Mesendoderm (in vitro differentiated cells): Measurements from ENCODE around the gene PPP4R3B.
"Not testable (repeated sequence)": the region's sequence is repeated elsewhere in the genome, so short reads cannot be mapped to it uniquely, and the experiment has no call there.

ENCODE experiments used
- DNase-seq: peaks from one replicate; pipeline ENCODE4 v3.0.0; 2013
- H2AK5ac ChIP-seq: 2 replicates; pipeline ENCODE4 v1.6.1; 2013; ENCODE audit warnings: low read length, inconsistent platforms
- H2BK120ac ChIP-seq: 2 replicates; pipeline ENCODE4 v1.6.1; 2013; ENCODE audit warnings: low read depth, mild to moderate bottlenecking, low read length, moderate library complexity, mixed read lengths
- H2BK15ac ChIP-seq: replicated peaks from 2 replicates; pipeline ENCODE4 v1.6.1; 2013; ENCODE audit warnings: low read depth, mild to moderate bottlenecking, moderate library complexity
- H2BK5ac ChIP-seq: 2 replicates; pipeline ENCODE4 v1.6.1; 2013; ENCODE audit warnings: low read length, inconsistent platforms
- H3K18ac ChIP-seq: 2 replicates; pipeline ENCODE4 v1.6.1; 2013; ENCODE audit warnings: mild to moderate bottlenecking, low read length, mixed read lengths
- H3K23ac ChIP-seq: one replicate; pipeline ENCODE4 v1.6.1; 2013; ENCODE audit warnings: low read length
- H3K27ac ChIP-seq: 2 replicates; pipeline ENCODE4 v1.5.1; 2013; ENCODE audit warnings: low read depth, mild to moderate bottlenecking, inconsistent platforms, low read length, moderate library complexity
- H3K27me3 ChIP-seq: 2 replicates; pipeline ENCODE4 v1.6.1; 2013; ENCODE audit warnings: low read length, control low read depth, mild to moderate bottlenecking, inconsistent platforms; ENCODE audit not compliant: insufficient read depth, poor library complexity
- H3K36me3 ChIP-seq: 2 replicates; pipeline ENCODE4 v1.6.1; 2013; ENCODE audit warnings: low read length, inconsistent platforms; ENCODE audit not compliant: control insufficient read depth, insufficient read depth
- H3K4ac ChIP-seq: one replicate; pipeline ENCODE4 v1.6.1; 2013; ENCODE audit warnings: low read depth, mild to moderate bottlenecking, low read length, moderate library complexity
- H3K4me1 ChIP-seq: 2 replicates; pipeline ENCODE4 v1.6.1; 2013; ENCODE audit warnings: low read depth, low read length, inconsistent platforms; ENCODE audit not compliant: control insufficient read depth
- H3K4me2 ChIP-seq: 2 replicates; pipeline ENCODE4 v1.6.1; 2013; ENCODE audit warnings: low read length
- H3K4me3 ChIP-seq: 2 replicates; pipeline ENCODE4 v1.5.1; 2013; ENCODE audit warnings: mild to moderate bottlenecking, low read length
- H3K56ac ChIP-seq: one replicate; pipeline ENCODE4 v1.6.1; 2013; ENCODE audit warnings: low read length
- H3K79me1 ChIP-seq: 2 replicates; pipeline ENCODE4 v1.6.1; 2013; ENCODE audit warnings: low read length, inconsistent platforms
- H3K79me2 ChIP-seq: 2 replicates; pipeline ENCODE4 v1.6.1; 2013; ENCODE audit warnings: mild to moderate bottlenecking, low read length; ENCODE audit not compliant: control insufficient read depth, insufficient read depth
- H3K9ac ChIP-seq: 2 replicates; pipeline ENCODE4 v1.6.1; 2013; ENCODE audit warnings: low read length, inconsistent platforms
- H4K5ac ChIP-seq: one replicate; pipeline ENCODE4 v1.6.1; 2013; ENCODE audit warnings: low read length
- H4K8ac ChIP-seq: one replicate; pipeline ENCODE4 v1.6.1; 2013; ENCODE audit warnings: low read depth, mild to moderate bottlenecking, control low read depth, low read length, moderate library complexity
- WGBS: extraction: QIAGEN DNeasy Blood & Tissue Kit; methylation state at CpG from one replicate; pipeline ENCODE4 v1.1.7; 2013; ENCODE audit warnings: low lambda C conversion rate, missing lambda C conversion rate; ENCODE audit not compliant: insufficient coverage; ENCODE audit errors: extremely low coverage; 5-methylcytosine and 5-hydroxymethylcytosine counted together

Gene PPP4R3B

DNA sequence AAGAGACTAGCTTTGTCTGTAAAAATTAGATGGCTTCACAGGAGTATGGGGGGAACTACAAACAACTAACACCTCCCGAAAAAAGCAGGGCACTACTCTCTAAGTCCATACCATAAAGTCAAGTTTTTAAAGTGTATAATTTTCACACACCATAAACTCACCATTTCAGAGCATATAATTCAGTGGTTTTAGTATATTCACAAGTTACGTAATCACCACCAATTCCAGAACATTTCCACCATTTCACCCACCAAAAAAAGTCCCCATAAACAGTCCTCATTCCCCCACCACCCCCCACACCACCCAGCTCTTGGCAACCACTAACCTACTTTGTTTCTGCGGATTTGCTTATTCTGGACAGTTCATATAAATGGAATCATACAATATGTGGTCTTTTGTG lies 64.1 kb downstream of the PPP4R3B start:
- no peaks in the 10 kb centered on the region for H3K79me1 ChIP-seq
- H3K4me1 ChIP-seq = no peaks in the 10 kb centered on the region
- H3K27ac ChIP-seq = no peak overlapping the region
- H3K27me3 ChIP-seq = no peaks in the 10 kb centered on the region
- H2BK120ac ChIP-seq = no peak overlapping the region
- H3K18ac ChIP-seq = no peak overlapping the region
- no peak overlapping the region for H2BK15ac ChIP-seq
- no CpG with 5 or more reads among the region's 3 CpGs for WGBS
- no peak overlapping the region for H4K8ac ChIP-seq
- no peak overlapping the region for H3K4ac ChIP-seq
- DNase-seq = no peak
- H3K56ac ChIP-seq = no peak overlapping the region
- H3K79me2 ChIP-seq = no peaks in the 10 kb centered on the region
- H2AK5ac ChIP-seq = no peak overlapping the region
- no peaks in the 10 kb centered on the region for H3K36me3 ChIP-seq
- H2BK5ac ChIP-seq = no peak overlapping the region
- no peak overlapping the region for H4K5ac ChIP-seq
- no peak overlapping the region for H3K4me3 ChIP-seq
- no peak overlapping the region for H3K4me2 ChIP-seq
- no peak overlapping the region for H3K9ac ChIP-seq
- no peak overlapping the region for H3K23ac ChIP-seq

- no peak overlapping the region for H2AK5ac ChIP-seq
- no peak overlapping the region for H3K27ac ChIP-seq
- H4K5ac ChIP-seq = no peak overlapping the region
- H3K18ac ChIP-seq = no peak overlapping the region
- H3K56ac ChIP-seq = no peak overlapping the region
- whole genome bisulfite sequencing = no CpG with 5 or more reads among the region's 4 CpGs
- no peak for DNase-seq
- H3K4ac ChIP-seq = no peak overlapping the region
- no peaks in the 10 kb centered on the region for H3K79me2 ChIP-seq
- no peak overlapping the region for H2BK15ac ChIP-seq
- H3K36me3 ChIP-seq = no peaks in the 10 kb centered on the region
- no peak overlapping the region for H4K8ac ChIP-seq
- no peaks in the 10 kb centered on the region for H3K27me3 ChIP-seq
- no peaks in the 10 kb centered on the region for H3K4me1 ChIP-seq
- H3K4me3 ChIP-seq = no peak overlapping the region
- H2BK5ac ChIP-seq = no peak overlapping the region
- H3K79me1 ChIP-seq = no peaks in the 10 kb centered on the region
- H3K9ac ChIP-seq = no peak overlapping the region
- H2BK120ac ChIP-seq = no peak overlapping the region
- no peak overlapping the region for H3K4me2 ChIP-seq
- H3K23ac ChIP-seq = no peak overlapping the region
These were observed 66.9 kb downstream of the PPP4R3B start for GRCh38 chr2:55550368-55551102.

- H2AK5ac ChIP-seq, H2BK5ac ChIP-seq, H3K27me3 ChIP-seq, H3K56ac ChIP-seq, H3K27ac ChIP-seq, H2BK120ac ChIP-seq, H3K18ac ChIP-seq, H3K23ac ChIP-seq, H2BK15ac ChIP-seq, H3K79me2 ChIP-seq, H4K5ac ChIP-seq, H3K36me3 ChIP-seq, H3K4me2 ChIP-seq, H4K8ac ChIP-seq, H3K9ac ChIP-seq, H3K4me1 ChIP-seq, H3K4me3 ChIP-seq, DNase-seq, H3K4ac ChIP-seq, H3K79me1 ChIP-seq: not testable (repeated sequence)
- no CpG with 5 or more reads among the region's 8 CpGs for WGBS
These were observed 69.7 kb downstream of the PPP4R3B start for GRCh38 chr2:55547679-55548078.

DNA sequence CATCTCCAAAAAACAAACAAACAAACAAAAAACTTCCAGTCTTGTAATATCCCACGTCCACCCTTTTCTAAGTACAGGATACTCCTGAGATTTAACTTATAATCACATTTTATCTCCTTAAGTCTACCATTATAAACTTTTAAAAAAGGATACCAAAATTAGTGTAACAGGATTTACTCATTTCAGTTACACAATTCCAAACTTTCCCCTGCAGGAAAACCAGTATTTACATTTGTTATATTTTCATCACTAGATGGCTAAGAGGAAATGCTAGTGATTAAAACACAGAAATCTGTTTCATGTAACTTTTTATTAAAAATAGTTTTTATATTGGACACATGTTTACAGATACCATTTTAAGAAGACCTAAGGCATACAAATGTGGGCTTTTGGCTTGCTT lies 70.4 kb downstream of the PPP4R3B start:
- no peak overlapping the region for H2BK120ac ChIP-seq

DNA sequence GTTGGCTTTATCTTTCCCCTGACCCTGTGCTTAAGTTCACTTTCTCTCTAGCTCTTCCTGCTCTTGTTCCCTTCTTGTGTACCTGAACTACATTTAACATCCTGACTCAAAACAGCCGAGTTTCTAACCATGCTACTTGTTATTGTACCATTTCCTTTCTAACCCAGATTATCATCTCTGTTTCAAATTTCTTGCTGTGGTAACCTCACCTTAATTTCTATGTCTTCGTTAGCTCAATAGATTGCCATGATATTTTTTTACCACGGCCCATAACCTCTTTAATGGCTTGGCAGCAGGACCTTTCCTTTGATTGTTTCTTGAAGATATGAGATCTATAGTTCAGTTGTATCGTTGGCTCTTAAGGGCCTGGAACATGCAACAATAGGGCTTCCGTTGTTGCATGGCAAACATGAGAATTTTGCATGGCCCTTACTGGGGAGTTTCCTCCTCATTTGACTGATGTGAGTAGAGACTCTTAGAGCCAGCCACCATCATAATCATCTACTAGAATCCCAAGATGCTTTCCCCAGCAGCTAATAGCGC lies 86.8 kb downstream of the PPP4R3B start:
- Histone ChIP-seq H4K8ac (no peak overlapping the region), H2BK120ac (no peak overlapping the region), H3K27ac (no peak overlapping the region), H3K4me1 (no peaks in the 10 kb centered on the region), H2BK5ac (no peak overlapping the region), H3K4ac (no peak overlapping the region), H3K36me3 (no peaks in the 10 kb centered on the region), H4K5ac (no peak overlapping the region), H3K23ac (no peak overlapping the region), H3K79me2 (no peaks in the 10 kb centered on the region), H3K18ac (no peak overlapping the region), H3K56ac (no peak overlapping the region), H3K79me1 (no peaks in the 10 kb centered on the region), H3K9ac (no peak overlapping the region), H3K4me3 (no peak overlapping the region), H2BK15ac (no peak overlapping the region), H3K27me3 (no peaks in the 10 kb centered on the region), H3K4me2 (no peak overlapping the region), H2AK5ac (no peak overlapping the region)
- DNase-seq = no peak
- WGBS = no CpG with 5 or more reads among the region's 6 CpGs

More for the DNA sequence above, 70.4 kb downstream of the PPP4R3B start:
- H3K18ac ChIP-seq = no peak overlapping the region
- no peak overlapping the region for H3K4me3 ChIP-seq
- H3K4me1 ChIP-seq = no peaks in the 10 kb centered on the region
- H2BK5ac ChIP-seq = no peak overlapping the region
- H4K5ac ChIP-seq = no peak overlapping the region
- H3K27ac ChIP-seq = no peak overlapping the region
- no peak overlapping the region for H3K56ac ChIP-seq
- H3K23ac ChIP-seq = no peak overlapping the region
- H3K9ac ChIP-seq = no peak overlapping the region
- H2AK5ac ChIP-seq = no peak overlapping the region
- H3K4ac ChIP-seq = no peak overlapping the region
- no peak for DNase-seq
- no peak overlapping the region for H4K8ac ChIP-seq
- no peak overlapping the region for H2BK15ac ChIP-seq
- H3K36me3 ChIP-seq = no peaks in the 10 kb centered on the region
- no peaks in the 10 kb centered on the region for H3K79me2 ChIP-seq
- H3K79me1 ChIP-seq = no peaks in the 10 kb centered on the region
- no peak overlapping the region for H3K4me2 ChIP-seq
- no CpG with 5 or more reads among the region's 1 CpG for WGBS
- no peaks in the 10 kb centered on the region for H3K27me3 ChIP-seq

DNA sequence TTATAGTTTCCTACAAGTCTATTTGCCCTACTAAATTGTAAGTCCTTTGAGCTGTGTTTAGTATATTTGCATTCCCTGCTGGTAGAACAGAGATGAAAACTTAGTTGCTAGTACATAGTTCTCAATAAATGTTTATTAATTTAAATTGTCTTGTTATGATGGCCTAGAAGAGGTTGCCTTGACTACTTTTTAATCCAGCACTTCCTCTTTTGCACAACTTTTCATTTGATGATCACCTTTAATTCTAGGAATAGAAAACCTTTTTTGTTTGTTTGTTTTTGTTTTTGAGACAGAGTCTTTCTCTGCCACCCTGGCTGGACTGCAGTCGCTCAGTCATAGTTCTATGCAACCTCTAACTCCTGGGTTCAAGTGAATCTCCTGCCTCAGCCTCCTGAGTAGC lies 91.2 kb downstream of the PPP4R3B start:
- Histone ChIP-seq H4K8ac (no peak overlapping the region), H3K27me3 (no peaks in the 10 kb centered on the region), H2BK5ac (no peak overlapping the region), H4K5ac (no peak overlapping the region), H3K79me2 (no peaks in the 10 kb centered on the region), H3K79me1 (no peaks in the 10 kb centered on the region), H3K4me3 (no peak overlapping the region), H2AK5ac (no peak overlapping the region), H3K4ac (no peak overlapping the region), H3K23ac (no peak overlapping the region), H3K4me2 (no peak overlapping the region), H3K56ac (no peak overlapping the region), H2BK120ac (no peak overlapping the region), H3K18ac (no peak overlapping the region), H3K27ac (no peak overlapping the region), H3K36me3 (no peaks in the 10 kb centered on the region), H2BK15ac (no peak overlapping the region), H3K9ac (no peak overlapping the region), H3K4me1 (no peaks in the 10 kb centered on the region)
- WGBS = no CpG with 5 or more reads among the region's 1 CpG
- no peak for DNase-seq
